ENCODE data around the gene PAX9.
A peak's percentile ranks its signal among the peaks of the same experiment; 100 is the strongest.

The PAX9 gene

GRCh38 chr14:36626151-36626550 is 35.5 kb upstream of the PAX9 start:
- H3K4me3 ChIP-seq (ENCODE audit: low read length) = no peak overlapping the region
- TF ChIP-seq, protein P1, sequence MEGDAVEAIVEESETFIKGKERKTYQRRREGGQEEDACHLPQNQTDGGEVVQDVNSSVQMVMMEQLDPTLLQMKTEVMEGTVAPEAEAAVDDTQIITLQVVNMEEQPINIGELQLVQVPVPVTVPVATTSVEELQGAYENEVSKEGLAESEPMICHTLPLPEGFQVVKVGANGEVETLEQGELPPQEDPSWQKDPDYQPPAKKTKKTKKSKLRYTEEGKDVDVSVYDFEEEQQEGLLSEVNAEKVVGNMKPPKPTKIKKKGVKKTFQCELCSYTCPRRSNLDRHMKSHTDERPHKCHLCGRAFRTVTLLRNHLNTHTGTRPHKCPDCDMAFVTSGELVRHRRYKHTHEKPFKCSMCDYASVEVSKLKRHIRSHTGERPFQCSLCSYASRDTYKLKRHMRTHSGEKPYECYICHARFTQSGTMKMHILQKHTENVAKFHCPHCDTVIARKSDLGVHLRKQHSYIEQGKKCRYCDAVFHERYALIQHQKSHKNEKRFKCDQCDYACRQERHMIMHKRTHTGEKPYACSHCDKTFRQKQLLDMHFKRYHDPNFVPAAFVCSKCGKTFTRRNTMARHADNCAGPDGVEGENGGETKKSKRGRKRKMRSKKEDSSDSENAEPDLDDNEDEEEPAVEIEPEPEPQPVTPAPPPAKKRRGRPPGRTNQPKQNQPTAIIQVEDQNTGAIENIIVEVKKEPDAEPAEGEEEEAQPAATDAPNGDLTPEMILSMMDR (IDR thresholded peaks at IDR 0.05; ENCODE audit: insufficient read depth, low read depth, low read length, missing control alignments) = no peak
- DNase-seq (ENCODE audit: low read depth) = no peak

- no peak overlapping the region for H3K4me3 ChIP-seq (ENCODE audit: low read length)
- peak; percentile 14 for DNase-seq (ENCODE audit: low read depth)
- TF ChIP-seq, protein P1 (IDR thresholded peaks at IDR 0.05; ENCODE audit: insufficient read depth, low read depth, low read length, missing control alignments) = no peak
Observed at GRCh38 chr14:36627981-36628380, 33.7 kb upstream of the PAX9 start.

- H3K4me3 ChIP-seq (ENCODE audit: low read length) = no peak overlapping the region
- DNase-seq (ENCODE audit: low read depth) = no peak
- TF ChIP-seq, protein P1 (IDR thresholded peaks at IDR 0.05; ENCODE audit: insufficient read depth, low read depth, low read length, missing control alignments) = no peak
Observed at GRCh38 chr14:36633580-36633979, 28.1 kb upstream of the PAX9 start.

DNA sequence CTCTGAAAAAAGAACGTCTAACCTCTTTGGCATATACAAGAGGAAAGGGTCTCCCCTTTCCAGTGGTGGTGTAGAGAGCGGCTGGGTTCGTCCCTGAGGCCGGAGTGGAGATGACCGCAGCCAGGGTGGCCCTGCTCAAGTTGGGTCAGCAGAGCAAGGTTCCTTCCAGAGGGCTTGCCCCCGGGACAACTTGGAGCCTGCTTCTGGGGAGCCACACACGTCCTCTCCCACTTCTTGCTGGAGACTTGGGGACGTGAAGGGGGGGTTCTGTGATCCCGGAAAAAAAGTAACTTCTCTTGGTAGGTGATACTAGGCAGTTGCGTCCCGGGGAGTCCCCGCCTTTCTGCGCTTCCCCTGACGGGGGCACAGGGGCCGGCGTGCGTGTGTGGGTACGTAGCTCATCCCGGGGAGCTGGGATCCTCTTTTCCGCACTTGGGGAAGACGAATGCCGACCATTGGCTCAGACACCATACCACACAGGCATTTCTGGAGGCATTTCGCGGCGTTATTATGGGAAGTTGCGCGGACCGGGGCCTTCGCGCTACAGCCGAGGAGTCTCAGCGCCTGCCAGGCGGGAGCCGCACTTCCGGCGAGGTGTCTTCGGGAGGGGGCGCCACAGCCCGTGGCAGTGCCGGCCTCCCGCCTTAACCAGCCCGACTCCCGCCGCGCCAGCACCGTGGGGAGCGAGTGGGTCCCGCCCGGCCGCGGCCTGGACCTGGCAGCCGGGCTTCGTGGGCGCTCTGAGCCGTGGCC is 14.8 kb upstream of the PAX9 start:
- DNase-seq (ENCODE audit: low read depth) = peak; percentile 56
- peak overlapping the region; percentile 61 for H3K4me3 ChIP-seq (ENCODE audit: low read length)

DNA sequence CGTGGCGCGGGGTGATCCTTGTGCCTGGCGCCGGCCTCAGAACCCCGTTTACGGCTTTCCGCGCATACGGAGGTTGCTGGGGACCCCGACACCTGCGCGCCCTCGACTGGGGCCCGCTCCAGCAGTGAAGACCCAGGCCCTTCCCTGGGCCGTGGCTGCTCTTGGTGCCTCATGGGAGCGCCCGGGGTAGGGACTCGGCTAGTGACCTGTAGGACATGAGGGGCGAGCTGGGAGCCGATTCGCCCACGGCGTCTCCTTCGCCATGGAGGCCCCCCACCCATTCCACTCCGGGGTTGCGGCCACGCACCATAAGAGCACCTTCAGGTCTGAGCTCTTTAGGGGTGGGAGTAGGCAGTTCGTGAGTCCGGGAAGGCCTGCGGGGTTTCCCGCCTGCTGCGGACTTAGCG is 14.2 kb upstream of the PAX9 start:
- TF ChIP-seq, protein P1 (IDR thresholded peaks at IDR 0.05; ENCODE audit: insufficient read depth, low read depth, low read length, missing control alignments) = no peak
- H3K4me3 ChIP-seq (ENCODE audit: low read length) = peak overlapping the region; percentile 61

More for the DNA sequence above, 14.8 kb upstream of the PAX9 start:
- TF ChIP-seq, protein P1 (IDR thresholded peaks at IDR 0.05; ENCODE audit: insufficient read depth, low read depth, low read length, missing control alignments) = peak; percentile 36

DNA sequence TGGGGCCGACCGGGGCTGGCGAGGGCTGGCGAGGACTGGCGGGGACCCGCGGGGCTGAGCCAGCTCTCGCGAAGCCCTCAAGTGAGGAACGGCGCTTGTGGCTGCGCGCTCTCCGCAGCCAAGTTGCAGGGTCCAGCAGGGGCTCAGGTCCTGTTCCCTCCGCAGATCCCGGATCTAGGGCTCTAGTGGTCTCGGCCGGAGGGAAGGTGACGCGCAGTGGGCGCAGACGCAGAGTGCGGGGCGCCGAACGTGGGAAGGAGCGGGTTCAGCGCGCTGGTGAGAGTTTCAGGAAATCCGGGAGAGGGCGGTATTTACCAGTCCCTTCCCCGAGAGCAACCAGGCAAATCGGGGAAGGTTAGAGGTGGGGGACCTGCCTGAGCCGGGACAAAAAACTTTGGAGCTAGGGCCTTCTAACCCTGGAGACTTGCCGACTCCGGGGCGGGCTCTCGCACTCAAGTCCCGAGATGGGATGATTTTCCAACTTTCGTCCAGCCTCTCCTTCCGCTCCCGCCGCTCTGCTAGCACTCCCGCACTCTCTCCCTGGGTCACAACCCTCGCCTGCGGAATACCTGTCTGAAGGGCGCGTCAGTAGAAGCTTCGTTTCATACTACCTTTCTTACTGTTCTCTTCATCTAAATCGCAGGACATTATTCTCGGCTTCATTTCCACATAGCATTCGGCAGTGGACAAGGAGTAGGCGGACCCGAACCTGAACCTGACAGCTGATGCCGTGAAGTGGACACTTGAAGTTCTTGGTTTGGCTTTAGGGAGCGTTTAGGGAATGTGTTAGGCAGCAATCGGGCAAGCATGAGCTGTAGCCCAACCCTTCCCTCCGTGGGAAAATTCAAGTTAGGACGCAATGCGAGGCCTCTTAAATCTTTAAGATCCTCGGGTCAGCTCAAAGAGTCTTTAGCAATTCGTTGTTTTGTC is 13.6 kb upstream of the PAX9 start:
- DNase-seq (ENCODE audit: low read depth) = peak; percentile 74
- H3K4me3 ChIP-seq (ENCODE audit: low read length) = peak overlapping the region; percentile 61
- TF ChIP-seq, protein P1 (IDR thresholded peaks at IDR 0.05; ENCODE audit: insufficient read depth, low read depth, low read length, missing control alignments) = peak; percentile 70

More for the DNA sequence above, 14.2 kb upstream of the PAX9 start:
- no peak for DNase-seq (ENCODE audit: low read depth)

All from epithelial cell of esophagus (primary cell).